Limb (tissue), 2 donors: ENCODE results near the gene ABHD6.
"Not testable (repeated sequence)": the region's sequence is repeated elsewhere in the genome, so short reads cannot be mapped to it uniquely, and the experiment has no call there.

Experiments
- DNase-seq, 2 donors: peaks; one replicate each; pipeline ENCODE4 v3.0.0-alpha.2; 2016; ENCODE audit errors: extremely low spot score in 2 of 2

The ABHD6 gene

GRCh38 chr3:58209933-58210332 is 27.7 kb upstream of the ABHD6 start:
- no peak for DNase-seq

- DNase-seq = no peak
These were observed 26.7 kb upstream of the ABHD6 start, which contains the start of gene DNASE1L3 for GRCh38 chr3:58210761-58211460. DNASE1L3 (minus strand) TSS chr3:58210972; CDS start chr3:58210906, 66 bp downstream.

- DNase-seq = no peak
These were observed 22.9 kb upstream of the ABHD6 start for GRCh38 chr3:58214484-58215316.

- no peak for DNase-seq
These were observed 22.1 kb upstream of the ABHD6 start for GRCh38 chr3:58215317-58216025.

- no peak for DNase-seq
These were observed 20.9 kb upstream of the ABHD6 start for GRCh38 chr3:58216496-58217195.

GRCh38 chr3:58217209-58217811 is 20.3 kb upstream of the ABHD6 start:
- peak in 1 of 2 donors; percentile 53 for DNase-seq

- no peak for DNase-seq
These were observed 18.7 kb upstream of the ABHD6 start for GRCh38 chr3:58218904-58219303.

GRCh38 chr3:58222161-58222724 is 15.3 kb upstream of the ABHD6 start:
- DNase-seq = no peak

GRCh38 chr3:58223855-58224254 is 13.7 kb upstream of the ABHD6 start:
- DNase-seq = no peak

GRCh38 chr3:58227933-58228332 is 9.7 kb upstream of the ABHD6 start:
- not testable (repeated sequence) for DNase-seq

- DNase-seq = no peak
These were observed 6.6 kb upstream of the ABHD6 start for GRCh38 chr3:58230876-58231552.

- DNase-seq = no peak
These were observed 5.9 kb upstream of the ABHD6 start for GRCh38 chr3:58231666-58232065.

GRCh38 chr3:58234516-58234931 is 3.1 kb upstream of the ABHD6 start:
- no peak for DNase-seq

- no peak for DNase-seq
These were observed 1.6 kb upstream of the ABHD6 start for GRCh38 chr3:58235970-58236369.

GRCh38 chr3:58236527-58237237 is 910 bp upstream of the ABHD6 start:
- DNase-seq = no peak

GRCh38 chr3:58237941-58238681 is 519 bp downstream of the ABHD6 start:
- DNase-seq = no peak

- no peak for DNase-seq
These were observed 1.2 kb downstream of the ABHD6 start for GRCh38 chr3:58238830-58239229.

GRCh38 chr3:58241306-58242044 is 3.9 kb downstream of the ABHD6 start:
- DNase-seq = no peak
